Stomach smooth muscle (tissue), 2 donors: ENCODE results near the gene ADAMTS15.
A peak's percentile ranks its signal among the peaks of the same experiment; 100 is the strongest.

ENCODE experiments used
- H3K27ac ChIP-seq: one replicate; pipeline ENCODE4 v1.7.0; 2013; ENCODE audit warnings: mild to moderate bottlenecking, low read length, inconsistent platforms
- H3K27me3 ChIP-seq, 2 donors: one replicate each; pipeline ENCODE4 v1.7.0; 2013; ENCODE audit warnings: low read length in 2 of 2; ENCODE audit not compliant: insufficient read depth in 2 of 2, control insufficient read depth in 1 of 2
- H3K36me3 ChIP-seq, 2 donors: one replicate each; pipeline ENCODE4 v1.7.0; 2013; ENCODE audit warnings: low read length in 2 of 2; ENCODE audit not compliant: control insufficient read depth in 2 of 2, insufficient read depth in 2 of 2
- H3K4me1 ChIP-seq: one replicate; pipeline ENCODE4 v1.7.0; 2013; ENCODE audit warnings: low read length; ENCODE audit not compliant: control insufficient read depth, insufficient read depth
- H3K4me3 ChIP-seq, 2 donors: one replicate each; pipeline ENCODE4 v1.7.0; 2013; ENCODE audit warnings: low read length in 2 of 2
- H3K9ac ChIP-seq, 2 donors: one replicate each; pipeline ENCODE4 v1.7.0; 2013; ENCODE audit warnings: low read length in 2 of 2, mild to moderate bottlenecking in 1 of 2
- H3K9me3 ChIP-seq, 2 donors: one replicate each; pipeline ENCODE4 v1.7.0; 2013; ENCODE audit warnings: low read length in 2 of 2; ENCODE audit not compliant: control insufficient read depth in 2 of 2
- donor health status: healthy.
- donor health status: Pancreatic carcinoma.

The ADAMTS15 gene

DNA sequence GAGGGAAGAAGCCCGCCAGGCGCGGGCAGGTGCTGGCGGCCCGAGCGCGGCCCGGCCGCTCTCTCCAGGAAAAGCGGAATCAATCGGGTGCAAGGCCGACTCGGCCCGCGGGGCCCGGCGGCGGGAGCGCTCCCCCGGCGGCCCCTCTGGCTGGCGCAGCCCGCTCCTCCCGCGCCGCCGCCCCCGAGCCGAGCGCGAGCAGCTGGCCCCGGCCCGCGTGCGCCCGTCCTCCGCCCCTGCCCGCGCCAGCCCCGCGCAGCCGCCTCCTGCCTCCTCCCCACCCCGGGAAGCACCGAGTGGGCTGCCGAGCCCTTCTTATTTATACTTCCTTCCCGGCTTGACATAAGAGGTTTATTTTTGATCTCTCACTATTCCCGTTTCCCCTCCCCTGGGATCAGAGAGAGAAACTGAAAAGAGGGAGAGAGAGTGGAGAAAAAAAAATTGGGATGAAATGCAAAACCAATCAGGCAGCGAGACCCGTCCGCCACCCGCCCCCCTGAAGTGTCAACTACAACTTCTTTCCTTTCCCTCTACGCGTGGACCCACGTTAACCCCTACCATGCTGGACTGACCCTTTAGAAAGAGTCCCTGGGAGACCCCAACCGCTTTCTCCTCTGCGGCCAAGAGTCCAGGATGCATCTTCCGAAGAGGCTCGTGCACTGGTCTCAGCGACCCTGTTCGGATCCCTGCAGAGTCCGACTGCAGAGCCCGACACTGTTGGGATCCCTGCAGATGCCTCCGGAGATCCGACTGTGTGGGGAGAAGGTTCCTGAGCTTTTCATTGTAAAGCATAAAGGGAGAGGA is 19.9 kb upstream of the ADAMTS15 start, which contains the start of gene ADAMTS8:
Gene ADAMTS8 (minus strand): TSS at position 294 of the 804 bp plus-strand sequence. CDS start 323 bp downstream, outside the sequence.
- Histone ChIP-seq H3K36me3 (no peaks in the 10 kb centered on the region), H3K9ac (peak within 1 kb of the TSS; percentile 42 to 76), H3K4me3 (peak within 1 kb of the TSS; percentile 64 to 70), H3K9me3 (no peaks in the 10 kb centered on the region), H3K4me1 (peaks cover 28% of the 10 kb centered on the region), H3K27me3 (no peaks in the 10 kb centered on the region), H3K27ac (no peak within 1 kb of the TSS)

DNA sequence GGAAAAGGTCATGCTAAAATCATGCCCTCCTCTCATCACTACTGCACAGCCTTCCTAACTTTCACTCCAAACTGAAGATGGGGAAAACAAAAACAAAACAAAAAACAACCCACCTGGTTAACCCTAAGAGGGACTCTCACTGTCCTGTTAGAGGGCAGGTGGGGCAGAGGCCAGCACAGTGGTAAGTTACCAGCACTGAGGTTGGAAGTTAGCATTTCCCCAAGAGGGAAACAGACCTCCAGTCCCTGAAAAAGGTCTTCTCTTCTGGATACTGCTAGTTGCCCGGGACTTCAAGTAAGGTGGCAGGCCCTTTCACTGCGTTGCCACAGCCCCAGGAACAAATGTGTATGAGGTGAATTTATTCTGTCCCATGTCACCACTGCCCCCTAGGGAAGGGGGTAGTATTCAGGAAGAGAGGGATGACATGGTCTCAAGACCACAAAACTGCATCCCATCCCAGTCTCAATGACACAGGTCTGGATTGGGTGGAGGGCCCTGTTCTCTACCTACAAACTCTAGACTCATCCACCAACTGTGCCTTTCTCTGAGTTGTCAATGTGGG is 19.2 kb upstream of the ADAMTS15 start:
- Histone ChIP-seq H3K9me3 (no peaks in the 10 kb centered on the region), H3K27ac (no peak overlapping the region), H3K9ac (no peak overlapping the region), H3K36me3 (no peaks in the 10 kb centered on the region), H3K4me3 (peak overlapping the region in 1 of 2 donors; percentile 70), H3K27me3 (no peaks in the 10 kb centered on the region), H3K4me1 (peaks cover 28% of the 10 kb centered on the region)

DNA sequence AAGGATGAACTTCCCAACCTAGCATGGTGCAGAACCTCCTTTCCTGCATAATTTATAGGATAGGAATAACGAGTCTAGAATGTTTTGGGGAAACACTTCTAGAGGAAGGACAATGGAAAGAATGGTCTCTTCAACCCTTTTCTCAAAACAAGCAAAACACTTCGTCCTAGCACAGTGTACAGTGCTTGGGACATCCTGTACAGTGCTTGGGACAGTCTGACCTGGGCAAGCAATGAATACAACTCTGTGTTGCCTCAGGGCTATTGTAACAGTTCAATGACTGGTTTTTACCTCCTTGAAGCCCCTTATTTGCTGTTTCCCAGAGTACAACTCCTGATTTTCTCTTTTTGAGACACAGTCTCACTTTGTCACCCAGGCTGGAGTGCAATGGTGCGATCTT is 18.5 kb upstream of the ADAMTS15 start:
- H3K27ac ChIP-seq = no peak overlapping the region
- peaks cover 28% of the 10 kb centered on the region for H3K4me1 ChIP-seq
- no peaks in the 10 kb centered on the region for H3K27me3 ChIP-seq
- H3K36me3 ChIP-seq = no peaks in the 10 kb centered on the region
- H3K9me3 ChIP-seq = no peaks in the 10 kb centered on the region
- H3K4me3 ChIP-seq = no peak overlapping the region
- H3K9ac ChIP-seq = no peak overlapping the region

DNA sequence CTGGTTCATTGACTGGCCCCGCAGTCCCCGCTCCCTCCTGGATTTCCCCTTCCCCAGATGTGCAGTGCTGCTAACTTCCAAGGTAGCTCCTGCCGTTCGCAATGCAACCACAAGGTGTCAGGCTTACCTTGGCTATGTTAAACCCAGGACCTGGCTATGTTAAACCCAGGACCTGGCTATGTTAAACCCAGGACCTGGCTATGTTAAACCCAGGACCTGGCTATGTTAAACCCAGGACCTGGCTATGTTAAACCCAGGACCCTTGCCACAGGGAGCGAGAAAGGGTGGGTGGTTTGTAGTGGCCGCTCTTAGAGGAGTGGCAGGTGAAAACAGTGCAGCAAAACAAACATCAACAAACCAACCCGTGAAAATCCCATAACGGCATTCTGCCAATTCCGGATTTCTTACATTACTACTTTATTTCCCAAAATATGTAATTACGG is 17.1 kb upstream of the ADAMTS15 start:
- no peak overlapping the region for H3K4me3 ChIP-seq
- H3K36me3 ChIP-seq = no peaks in the 10 kb centered on the region
- H3K27ac ChIP-seq = no peak overlapping the region
- no peaks in the 10 kb centered on the region for H3K9me3 ChIP-seq
- no peak overlapping the region for H3K9ac ChIP-seq
- H3K27me3 ChIP-seq = no peaks in the 10 kb centered on the region
- H3K4me1 ChIP-seq = peaks cover 24% of the 10 kb centered on the region

DNA sequence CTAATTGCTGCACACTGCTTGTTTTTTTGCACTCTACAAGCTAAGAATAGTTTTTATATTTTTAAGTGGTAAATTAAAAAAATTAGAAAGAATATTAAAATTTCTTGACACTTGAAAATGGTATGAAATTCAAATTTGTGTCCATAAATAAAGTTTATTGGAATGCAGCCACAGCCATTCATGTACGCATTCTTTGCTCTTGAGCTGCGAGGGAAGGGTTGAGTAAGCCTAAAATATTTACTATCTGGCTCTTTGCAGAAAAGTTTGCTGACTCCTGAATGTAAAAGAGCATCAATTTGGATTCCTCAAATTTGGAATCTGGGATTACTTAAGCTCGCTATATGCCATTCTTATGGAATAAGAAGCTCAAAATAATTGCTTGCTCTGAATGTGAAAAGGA is 16.6 kb upstream of the ADAMTS15 start:
- H3K9me3 ChIP-seq = no peaks in the 10 kb centered on the region
- H3K4me3 ChIP-seq = no peak overlapping the region
- H3K9ac ChIP-seq = no peak overlapping the region
- no peak overlapping the region for H3K27ac ChIP-seq
- H3K36me3 ChIP-seq = no peaks in the 10 kb centered on the region
- H3K4me1 ChIP-seq = peaks cover 19% of the 10 kb centered on the region
- H3K27me3 ChIP-seq = no peaks in the 10 kb centered on the region

DNA sequence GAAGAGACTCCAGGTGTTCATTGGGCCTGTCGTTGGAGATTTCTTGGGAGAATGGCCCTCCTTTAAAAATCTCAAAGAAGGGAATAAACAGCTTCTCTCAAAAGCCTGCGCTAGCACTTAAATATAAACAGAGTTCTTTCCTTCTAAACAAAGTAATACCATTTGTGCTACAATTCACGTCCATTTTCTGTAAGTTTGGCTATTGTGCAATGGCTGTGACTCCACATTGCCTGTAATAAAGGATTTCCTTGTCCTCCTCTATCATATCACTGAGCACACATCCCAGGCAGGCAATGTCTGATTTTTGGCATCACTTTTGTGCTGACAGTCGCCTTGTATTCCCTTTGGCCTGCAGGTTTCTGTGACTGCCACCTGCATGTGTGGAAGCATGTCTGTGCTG is 15.1 kb upstream of the ADAMTS15 start:
- Histone ChIP-seq H3K27me3 (no peaks in the 10 kb centered on the region), H3K36me3 (no peaks in the 10 kb centered on the region), H3K9ac (no peak overlapping the region), H3K4me3 (no peak overlapping the region), H3K4me1 (peaks cover 9% of the 10 kb centered on the region), H3K27ac (no peak overlapping the region), H3K9me3 (no peaks in the 10 kb centered on the region)

DNA sequence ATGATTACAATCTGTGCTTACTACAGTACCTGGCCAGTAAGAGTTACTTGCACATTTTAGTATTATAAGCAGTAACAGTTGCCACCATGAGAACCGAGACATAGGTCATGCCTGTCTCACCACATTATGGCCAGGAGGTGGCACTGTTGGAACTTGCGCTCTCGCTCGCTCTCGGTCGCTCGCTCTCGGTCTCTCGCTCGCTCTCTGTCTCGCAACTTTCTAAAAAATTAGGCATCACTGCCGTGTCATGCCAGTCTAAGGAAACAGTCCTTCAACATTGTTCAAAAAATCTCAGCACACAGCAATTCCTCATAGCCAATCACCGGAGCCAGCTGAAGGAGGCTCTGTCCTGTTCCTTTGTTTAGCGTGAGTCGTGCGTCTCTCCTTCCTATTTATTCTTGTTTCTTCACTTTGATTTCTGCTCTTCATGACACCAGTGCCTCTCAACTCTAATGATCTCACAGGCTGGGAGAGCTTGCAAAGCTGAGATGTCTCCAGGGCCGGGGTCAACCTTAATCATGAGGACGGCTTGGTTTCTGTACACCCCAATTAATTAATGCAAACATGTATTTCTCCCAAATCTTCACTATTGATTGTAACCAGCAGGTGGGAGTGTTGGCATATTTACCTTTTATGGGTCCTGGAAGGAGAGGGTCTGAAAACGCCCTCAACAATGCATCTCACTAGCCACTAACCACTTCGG is 13.8 kb upstream of the ADAMTS15 start:
- H3K9ac ChIP-seq = peak overlapping the region; percentile 71 to 85
- no peaks in the 10 kb centered on the region for H3K4me1 ChIP-seq
- H3K27ac ChIP-seq = peak overlapping the region; percentile 60

DNA sequence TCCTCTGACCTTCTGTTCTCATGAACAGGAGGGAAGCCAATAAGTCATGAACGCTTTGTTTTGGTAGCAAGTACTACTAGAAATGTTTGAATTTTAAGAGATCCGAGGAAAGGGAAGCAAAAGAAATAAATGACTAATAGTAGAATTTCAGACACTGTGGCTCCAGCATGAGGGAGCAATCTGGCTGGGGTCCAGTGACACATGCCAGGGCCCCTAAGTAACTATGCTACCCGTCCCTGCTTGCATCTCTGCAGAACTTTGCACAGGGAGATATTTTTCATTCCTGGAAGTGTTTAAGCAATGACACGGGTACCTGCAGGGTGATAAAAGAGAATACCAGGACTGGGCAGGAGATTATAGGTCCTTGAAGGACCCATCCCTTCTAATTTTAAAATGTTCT is 12.8 kb upstream of the ADAMTS15 start:
- H3K9me3 ChIP-seq = no peaks in the 10 kb centered on the region
- H3K36me3 ChIP-seq = no peaks in the 10 kb centered on the region
- H3K9ac ChIP-seq = no peak overlapping the region
- no peaks in the 10 kb centered on the region for H3K4me1 ChIP-seq
- no peak overlapping the region for H3K27ac ChIP-seq
- no peaks in the 10 kb centered on the region for H3K27me3 ChIP-seq
- no peak overlapping the region for H3K4me3 ChIP-seq

More for the DNA sequence above, 13.8 kb upstream of the ADAMTS15 start:
- Histone ChIP-seq H3K27me3 (no peaks in the 10 kb centered on the region), H3K4me3 (peak overlapping the region; percentile 91 to 94), H3K9me3 (no peaks in the 10 kb centered on the region), H3K36me3 (no peaks in the 10 kb centered on the region)

DNA sequence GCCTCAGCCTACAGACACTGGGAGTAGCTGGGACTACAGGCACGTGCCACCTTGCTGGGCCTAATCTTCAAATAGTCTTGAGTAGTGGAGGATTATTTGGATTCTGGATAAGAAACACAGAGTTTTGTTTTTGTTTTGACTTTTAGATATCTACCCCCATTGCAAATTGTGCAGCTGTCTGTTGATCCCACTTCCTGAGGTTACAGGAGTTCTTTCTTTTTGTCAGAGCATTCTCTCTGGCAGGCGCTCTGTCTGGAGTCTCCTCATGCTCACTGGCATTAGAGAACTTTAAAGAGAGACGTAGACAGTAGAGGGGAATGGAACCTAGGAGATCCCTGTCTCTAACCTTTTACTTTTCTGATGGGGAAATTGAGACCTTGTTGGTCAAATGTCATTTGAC is 12.3 kb upstream of the ADAMTS15 start:
- H3K9me3 ChIP-seq = no peaks in the 10 kb centered on the region
- no peaks in the 10 kb centered on the region for H3K27me3 ChIP-seq
- H3K9ac ChIP-seq = no peak overlapping the region
- no peak overlapping the region for H3K4me3 ChIP-seq
- H3K4me1 ChIP-seq = no peaks in the 10 kb centered on the region
- no peak overlapping the region for H3K27ac ChIP-seq
- no peaks in the 10 kb centered on the region for H3K36me3 ChIP-seq

DNA sequence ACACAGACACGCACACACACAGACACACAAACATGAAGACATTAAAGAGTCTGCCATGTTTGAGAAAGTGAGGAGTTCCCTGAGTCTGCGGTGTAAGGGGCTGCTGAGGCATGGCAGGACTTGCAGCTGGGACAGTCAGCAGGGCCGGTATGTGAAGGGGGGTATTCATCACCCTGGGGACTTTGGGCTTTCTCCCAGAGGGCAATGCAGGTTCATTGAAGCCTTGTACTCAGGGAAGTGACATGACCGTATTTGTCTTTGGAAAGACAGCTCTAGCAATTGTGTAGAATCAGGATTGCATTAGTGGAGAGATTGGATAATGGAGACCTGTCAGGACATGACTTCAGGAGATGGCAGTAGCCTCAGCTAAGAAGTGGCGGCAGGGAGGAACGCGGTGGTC is 10.6 kb upstream of the ADAMTS15 start:
- H3K27ac ChIP-seq = no peak overlapping the region
- no peak overlapping the region for H3K9ac ChIP-seq
- H3K9me3 ChIP-seq = no peaks in the 10 kb centered on the region
- no peak overlapping the region for H3K4me3 ChIP-seq
- H3K27me3 ChIP-seq = no peaks in the 10 kb centered on the region
- no peaks in the 10 kb centered on the region for H3K36me3 ChIP-seq
- no peaks in the 10 kb centered on the region for H3K4me1 ChIP-seq
